ENCODE measurements around the gene PALM2AKAP2. TPM values are rescaled to one million over a fixed set of nuclear protein-coding genes. Genes with fewer than 3 reads are reported as not detected.

The PALM2AKAP2 gene
- total RNA-seq (2014; rRNA removed; shearing (Covaris generic)): 1.4 and 1.8 TPM in 2 replicates
- polyA plus RNA-seq (2014; cell fraction: nucleus; rRNA removed): 0.74 TPM in 1 of 2 replicates, not detected in the other

DNA sequence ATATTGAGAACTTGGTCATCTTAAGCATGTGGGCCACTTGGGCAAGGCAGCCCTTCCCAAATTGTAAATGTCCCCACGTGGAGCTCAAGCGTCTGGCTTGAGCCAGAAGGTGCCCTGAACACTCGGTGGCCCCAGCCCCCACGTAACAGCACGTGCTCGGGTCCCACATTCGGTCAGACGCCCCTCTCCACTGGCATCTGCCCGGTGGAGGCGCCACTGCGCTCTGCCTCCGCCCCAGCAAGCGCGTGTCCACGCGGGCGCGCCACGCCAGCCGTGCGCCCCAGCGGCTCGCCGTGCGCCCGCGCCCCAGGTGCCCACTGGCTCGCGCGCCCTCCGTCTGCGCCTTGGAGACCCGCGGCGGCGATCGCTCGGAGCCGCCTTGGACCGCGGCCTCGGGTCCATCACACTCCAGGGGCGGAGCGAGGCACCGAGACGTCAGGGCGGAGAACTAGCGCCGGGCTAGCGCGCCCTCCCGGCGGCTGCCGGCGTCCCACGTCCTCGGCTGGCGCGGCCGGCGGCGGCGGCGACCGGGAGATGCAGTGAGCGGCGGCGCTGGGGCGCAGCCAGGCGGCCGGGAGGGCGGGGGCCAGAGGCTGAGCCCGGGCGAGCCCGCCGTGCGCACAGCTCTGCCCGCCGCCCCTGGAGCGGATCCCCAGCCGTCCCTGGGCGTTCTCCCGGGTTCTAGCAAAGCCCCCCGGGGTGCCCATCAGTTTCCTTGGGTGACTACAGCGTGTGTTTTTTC, at the start of gene PALM2AKAP2:
TSS of gene PALM2AKAP2 (plus strand) at position 488 of the 742 bp plus-strand sequence. CDS start 291 bp downstream, outside the sequence.
- peak; percentile 63 for DNase-seq (ENCODE audit: extremely low read depth, low read depth)

- peak; percentile 26 for DNase-seq (ENCODE audit: extremely low read depth, low read depth)
Measured at GRCh38 chr9:109730228-109730627, 49.8 kb upstream of the PALM2AKAP2 start.

GRCh38 chr9:109733690-109734089, 46.3 kb upstream of the PALM2AKAP2 start:
- peak; percentile 19 for DNase-seq (ENCODE audit: extremely low read depth, low read depth)

GRCh38 chr9:109734814-109735213, 45.2 kb upstream of the PALM2AKAP2 start:
- DNase-seq (ENCODE audit: extremely low read depth, low read depth): no peak

- DNase-seq (ENCODE audit: extremely low read depth, low read depth): no peak
Measured at GRCh38 chr9:109735801-109736200, 44.2 kb upstream of the PALM2AKAP2 start.

DNA sequence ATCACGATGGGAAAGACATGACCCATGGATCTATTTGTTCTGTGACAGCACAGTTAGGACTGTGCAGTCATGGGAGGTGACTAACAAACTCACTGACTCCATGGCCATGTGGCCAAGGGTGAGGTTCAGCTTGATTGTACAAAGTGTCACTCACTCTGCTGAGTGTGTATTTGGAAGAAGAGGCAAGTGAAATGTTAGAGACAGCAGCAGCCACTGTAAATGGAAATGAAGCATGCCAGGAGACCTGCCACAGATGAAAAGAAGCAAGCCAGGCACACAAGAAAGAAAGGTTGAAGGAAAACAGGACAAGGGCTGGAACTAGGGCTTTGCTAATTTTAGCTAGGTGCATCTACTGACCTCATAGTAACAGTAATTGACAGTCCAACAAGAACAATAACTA, 42.7 kb upstream of the PALM2AKAP2 start:
- DNase-seq (ENCODE audit: extremely low read depth, low read depth): no peak

DNA sequence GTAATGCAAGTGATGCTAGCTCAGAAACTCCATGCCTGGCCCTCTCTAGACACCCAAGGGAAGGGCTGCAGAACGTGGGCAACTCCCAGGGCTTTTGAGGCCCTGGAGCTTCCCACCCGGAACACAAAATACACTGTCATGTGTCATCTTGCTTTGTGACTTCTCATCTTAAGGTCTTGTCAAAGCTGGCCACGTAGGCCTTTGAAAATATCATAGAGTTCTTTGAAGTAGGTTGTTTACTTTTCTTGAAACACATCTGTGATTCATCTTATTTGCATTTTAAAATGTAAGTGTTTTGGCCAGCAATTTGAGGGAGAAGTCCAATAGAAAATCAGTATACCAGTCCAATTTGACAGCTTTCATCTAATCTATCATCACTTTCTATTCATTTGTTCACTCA, 40.2 kb upstream of the PALM2AKAP2 start:
- DNase-seq (ENCODE audit: extremely low read depth, low read depth): no peak

DNA sequence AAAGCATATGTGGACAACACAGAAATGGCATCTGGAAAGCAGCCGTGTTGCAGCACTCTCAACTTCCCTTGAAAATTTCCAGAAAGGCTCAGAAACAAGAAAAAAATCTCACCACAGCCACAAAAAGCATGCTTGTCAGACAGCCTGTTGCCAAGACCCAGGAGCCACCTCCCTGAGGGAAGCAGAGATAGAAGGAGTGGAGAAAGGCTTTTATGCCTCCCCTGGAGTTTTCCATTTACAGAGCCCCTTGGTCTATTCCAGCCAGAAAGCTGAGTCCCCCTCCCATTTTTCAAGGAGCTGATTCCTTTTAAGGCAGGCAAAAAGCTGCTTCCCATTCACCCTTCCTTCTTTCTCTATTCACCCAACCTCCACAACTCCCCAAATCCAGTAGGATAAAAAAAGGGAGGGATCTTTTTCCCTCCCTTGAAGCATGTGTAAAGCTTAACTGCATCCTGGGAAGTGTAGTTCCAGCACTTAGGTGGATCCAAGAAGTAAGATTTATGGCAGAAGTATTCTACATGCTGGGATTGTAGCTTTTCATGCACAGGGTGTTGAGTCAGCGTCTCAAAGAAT, 37.1 kb upstream of the PALM2AKAP2 start:
- no peak for DNase-seq (ENCODE audit: extremely low read depth, low read depth)

DNA sequence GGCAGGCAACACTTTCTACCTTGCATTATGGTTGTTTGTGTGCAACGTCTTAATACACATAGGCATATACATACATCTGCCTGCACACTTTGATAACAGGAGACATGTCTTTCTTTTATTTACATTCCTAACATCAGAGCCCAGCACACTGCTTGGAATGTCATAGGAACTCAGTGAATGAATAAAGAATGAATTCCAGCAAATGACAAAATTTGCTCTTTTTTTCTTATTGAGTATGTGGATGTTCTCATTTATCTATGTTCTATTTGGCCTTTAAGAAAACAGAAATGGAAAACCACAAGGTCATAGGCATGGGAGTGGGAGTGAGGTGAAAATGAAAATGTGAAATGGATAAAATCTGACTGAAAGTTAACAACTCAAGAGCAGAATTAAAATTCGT, 36.3 kb upstream of the PALM2AKAP2 start:
- no peak for DNase-seq (ENCODE audit: extremely low read depth, low read depth)

- no peak for DNase-seq (ENCODE audit: extremely low read depth, low read depth)
Measured at GRCh38 chr9:109745335-109746283, 34.4 kb upstream of the PALM2AKAP2 start.

GRCh38 chr9:109751253-109751652, 28.7 kb upstream of the PALM2AKAP2 start:
- DNase-seq (ENCODE audit: extremely low read depth, low read depth): no peak

DNA sequence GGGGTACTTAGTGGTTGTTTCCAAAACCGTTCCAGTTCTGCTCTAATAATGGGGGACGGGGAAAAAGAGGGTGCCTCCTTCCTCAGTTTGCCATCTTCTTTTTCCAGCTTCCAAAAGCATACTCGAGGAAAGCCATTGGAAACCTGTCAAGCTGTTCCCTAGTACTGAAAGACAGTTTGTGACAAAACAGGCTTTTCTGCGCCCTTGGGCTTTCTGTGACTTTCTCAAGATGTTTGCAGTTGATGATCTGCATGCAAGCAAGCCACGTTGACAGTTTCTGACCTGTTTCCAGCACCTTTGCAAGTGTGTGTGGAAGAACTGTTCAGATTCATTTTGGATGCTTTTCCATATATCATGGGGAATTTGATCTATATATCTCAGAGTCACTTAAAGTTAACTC, 26.7 kb upstream of the PALM2AKAP2 start:
- DNase-seq (ENCODE audit: extremely low read depth, low read depth): no peak

DNA sequence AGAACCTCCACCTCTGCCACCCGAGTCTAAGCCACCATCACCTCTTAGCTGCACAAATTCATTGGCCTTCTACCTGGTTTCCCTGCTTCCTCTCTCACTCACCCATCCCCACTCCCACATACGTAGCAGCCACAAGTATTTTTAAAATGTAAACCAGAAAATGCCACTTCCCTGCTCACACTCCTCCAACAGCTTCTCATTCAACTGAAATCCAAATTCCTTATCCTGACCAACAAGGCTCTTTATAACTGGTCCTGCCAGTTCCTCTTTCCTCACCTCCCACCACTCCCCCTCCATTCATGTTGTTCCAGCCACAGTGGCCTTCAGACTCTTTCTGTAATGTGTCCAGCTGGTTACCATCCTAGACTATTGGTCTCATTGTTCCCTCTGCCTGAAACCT, 25.0 kb upstream of the PALM2AKAP2 start:
- no peak for DNase-seq (ENCODE audit: extremely low read depth, low read depth)

DNA sequence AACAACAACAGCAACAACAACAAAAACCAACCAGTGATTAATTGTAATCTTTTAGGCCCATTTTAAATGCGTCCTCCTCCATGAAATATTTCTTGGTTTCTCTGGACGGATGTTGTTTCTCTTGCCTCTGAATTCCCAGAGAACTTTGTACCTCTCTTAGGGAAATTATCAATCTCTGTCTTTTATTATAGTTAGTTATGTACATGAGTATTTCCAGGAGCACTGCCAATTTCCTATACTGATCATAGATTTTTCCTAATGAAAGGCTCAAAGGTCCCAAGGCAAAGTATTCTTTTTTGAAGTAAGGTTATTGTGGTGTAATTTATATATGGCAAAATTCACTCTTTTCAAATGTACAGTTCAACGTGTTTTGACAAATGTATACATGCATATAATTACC, 20.4 kb upstream of the PALM2AKAP2 start:
- no peak for DNase-seq (ENCODE audit: extremely low read depth, low read depth)

DNA sequence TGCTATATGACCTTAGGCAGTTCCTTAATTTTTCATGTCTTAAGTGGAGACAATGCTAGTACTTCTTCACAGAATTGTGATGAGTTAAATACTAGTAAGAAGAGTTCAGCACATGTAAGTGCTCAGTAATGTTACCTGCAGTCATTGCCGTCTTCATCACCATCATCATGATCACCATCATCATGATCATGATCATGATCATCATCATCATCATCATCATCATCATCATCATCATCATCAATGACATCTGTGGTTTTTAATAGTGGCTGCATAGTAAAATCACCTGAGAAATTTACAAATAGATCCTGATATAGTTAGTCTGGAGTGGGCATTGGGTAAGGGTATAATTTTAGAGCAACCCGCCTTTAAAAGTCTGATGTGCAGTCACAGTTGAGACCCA, 14.7 kb upstream of the PALM2AKAP2 start:
- no peak for DNase-seq (ENCODE audit: extremely low read depth, low read depth)

DNA sequence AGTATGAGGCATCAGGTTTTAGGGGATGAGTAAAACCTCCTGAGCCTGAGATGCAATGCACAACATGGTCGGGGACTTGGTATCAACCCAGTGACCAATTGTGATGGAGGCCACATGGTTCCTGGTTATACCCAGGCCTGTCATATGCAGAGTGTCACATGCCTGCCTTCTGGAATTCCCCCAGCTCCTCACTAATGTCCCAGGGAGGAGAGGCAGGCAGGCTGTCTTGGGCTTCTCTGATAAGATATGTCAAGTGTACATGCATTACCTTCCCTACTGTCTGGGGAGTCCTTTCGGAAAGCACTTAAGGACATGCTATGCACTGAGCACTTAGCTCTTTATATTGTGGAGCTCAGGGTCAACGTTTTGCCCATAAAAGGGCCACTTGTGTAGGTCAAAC, 14.2 kb upstream of the PALM2AKAP2 start:
- DNase-seq (ENCODE audit: extremely low read depth, low read depth): no peak

DNA sequence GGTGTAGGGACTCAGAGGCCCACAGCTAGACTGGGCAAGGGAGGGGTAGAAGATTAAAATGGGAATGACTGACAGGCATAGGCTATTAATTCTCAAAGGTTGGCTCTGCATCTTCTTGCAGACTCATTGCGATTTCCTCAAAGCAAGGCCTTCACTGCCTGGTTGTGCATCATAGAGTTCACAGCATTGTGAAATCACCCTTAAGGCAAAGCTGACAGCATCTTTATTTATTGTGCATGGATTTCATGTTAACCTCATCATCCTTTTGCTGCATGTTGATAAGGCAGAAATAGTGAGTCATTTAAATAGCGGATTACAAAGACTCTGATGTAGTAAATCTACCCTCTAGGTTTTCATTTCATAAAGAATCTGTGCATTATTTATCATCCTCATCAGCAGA, 13.6 kb upstream of the PALM2AKAP2 start:
- DNase-seq (ENCODE audit: extremely low read depth, low read depth): peak; percentile 83

GRCh38 chr9:109767404-109767803, 12.6 kb upstream of the PALM2AKAP2 start:
- peak; percentile 30 for DNase-seq (ENCODE audit: extremely low read depth, low read depth)

- DNase-seq (ENCODE audit: extremely low read depth, low read depth): no peak
Measured at GRCh38 chr9:109767814-109768213, 12.2 kb upstream of the PALM2AKAP2 start.

DNA sequence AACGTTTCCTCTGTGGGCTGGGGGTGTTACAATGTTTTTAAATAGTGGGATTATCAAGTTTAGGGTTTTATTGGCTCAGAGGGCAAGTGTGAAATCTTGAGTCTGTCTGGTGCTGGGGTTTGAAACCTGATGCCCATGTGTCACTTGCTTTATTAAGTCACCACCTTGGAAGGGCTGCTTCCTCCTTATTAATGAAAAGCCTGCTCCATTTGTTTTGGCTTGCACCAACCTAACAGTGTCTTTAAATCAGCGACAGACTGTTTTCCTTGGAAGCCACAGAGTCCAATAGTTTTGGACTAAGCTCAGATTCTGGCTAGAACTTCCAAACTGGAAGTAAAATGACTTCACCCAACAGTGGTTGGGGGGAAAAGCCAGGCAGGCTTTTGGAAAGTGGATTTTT, 10.7 kb upstream of the PALM2AKAP2 start:
- peak; percentile 35 for DNase-seq (ENCODE audit: extremely low read depth, low read depth)

DNA sequence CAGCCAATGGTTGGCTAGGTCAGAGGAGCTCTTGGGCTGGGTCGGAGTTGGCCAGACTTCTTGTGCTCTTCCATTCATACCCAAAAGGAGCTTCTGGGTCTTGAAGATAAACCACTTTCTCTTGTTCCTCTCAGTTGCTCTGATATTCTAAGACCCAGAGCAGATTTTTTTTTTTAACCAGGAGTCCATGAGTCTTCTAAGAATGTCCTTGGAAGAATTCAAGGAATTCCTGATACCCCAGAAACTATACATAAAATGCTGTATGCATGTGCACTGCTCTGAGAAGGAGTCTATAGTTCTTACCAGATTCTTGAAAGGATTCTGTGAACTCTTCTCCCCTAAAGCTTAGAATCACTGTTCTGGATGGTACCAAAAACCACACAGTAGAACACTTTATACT, 9.9 kb upstream of the PALM2AKAP2 start:
- no peak for DNase-seq (ENCODE audit: extremely low read depth, low read depth)
